Upper lobe of left lung (tissue), 4 donors: ENCODE measurements around the gene DTL.

ENCODE experiments used
- POLR2A ChIP-seq, 4 donors: fragments of 450-650 bp; IDR thresholded peaks; one replicate each; pipeline ENCODE4 v1.5.1; 2016 to 2017; ENCODE audit warnings: antibody characterized with exemption in 4 of 4, mild to moderate bottlenecking in 2 of 4
- TF ChIP-seq, protein P1 (sequence below), 6 experiments: fragments of 450-650 bp in 4 of 6; fragments of 200-600 bp in 2 of 6; sonication (generic) in 2 of 6; IDR thresholded peaks; one replicate each; pipeline ENCODE4 v1.5.1; 2016 to 2019; ENCODE audit warnings: antibody characterized with exemption in 6 of 6

DNA sequence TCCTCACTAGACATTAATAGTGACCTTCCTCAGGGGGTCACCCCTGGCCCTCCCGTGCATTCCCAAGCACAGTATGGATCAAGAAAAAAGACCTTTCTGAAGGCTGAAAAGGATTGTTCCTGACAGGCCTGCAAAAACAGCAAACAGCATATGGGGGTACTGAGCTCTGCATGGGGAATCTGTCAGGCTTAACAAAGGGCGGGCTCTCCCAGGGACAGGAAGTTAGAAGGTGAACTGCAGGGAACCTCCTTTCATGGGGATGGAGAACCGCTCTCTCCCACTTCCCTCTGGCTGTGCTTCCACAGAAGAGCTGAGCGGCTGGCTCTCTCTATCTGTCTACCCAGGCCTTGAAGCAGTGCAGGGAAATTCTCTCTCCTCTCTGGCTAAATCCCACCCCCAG, 91.7 kb downstream of the DTL start:
- TF ChIP-seq, protein P1, sequence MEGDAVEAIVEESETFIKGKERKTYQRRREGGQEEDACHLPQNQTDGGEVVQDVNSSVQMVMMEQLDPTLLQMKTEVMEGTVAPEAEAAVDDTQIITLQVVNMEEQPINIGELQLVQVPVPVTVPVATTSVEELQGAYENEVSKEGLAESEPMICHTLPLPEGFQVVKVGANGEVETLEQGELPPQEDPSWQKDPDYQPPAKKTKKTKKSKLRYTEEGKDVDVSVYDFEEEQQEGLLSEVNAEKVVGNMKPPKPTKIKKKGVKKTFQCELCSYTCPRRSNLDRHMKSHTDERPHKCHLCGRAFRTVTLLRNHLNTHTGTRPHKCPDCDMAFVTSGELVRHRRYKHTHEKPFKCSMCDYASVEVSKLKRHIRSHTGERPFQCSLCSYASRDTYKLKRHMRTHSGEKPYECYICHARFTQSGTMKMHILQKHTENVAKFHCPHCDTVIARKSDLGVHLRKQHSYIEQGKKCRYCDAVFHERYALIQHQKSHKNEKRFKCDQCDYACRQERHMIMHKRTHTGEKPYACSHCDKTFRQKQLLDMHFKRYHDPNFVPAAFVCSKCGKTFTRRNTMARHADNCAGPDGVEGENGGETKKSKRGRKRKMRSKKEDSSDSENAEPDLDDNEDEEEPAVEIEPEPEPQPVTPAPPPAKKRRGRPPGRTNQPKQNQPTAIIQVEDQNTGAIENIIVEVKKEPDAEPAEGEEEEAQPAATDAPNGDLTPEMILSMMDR (IDR thresholded peaks at IDR 0.05): no peak
- no peak for TF ChIP-seq POLR2A (IDR thresholded peaks at IDR 0.05)
